ENCODE data around the gene PCOLCE2. TPM values are rescaled to one million over a fixed set of nuclear protein-coding genes. Genes with fewer than 3 reads are reported as not detected.

The PCOLCE2 gene
- total and polyA plus RNA-seq, 2 of the 8 experiments (the other 6 are each of a cell fraction or from before 2014, with no cell fraction given) = 11.1 to 12.6 TPM

DNA sequence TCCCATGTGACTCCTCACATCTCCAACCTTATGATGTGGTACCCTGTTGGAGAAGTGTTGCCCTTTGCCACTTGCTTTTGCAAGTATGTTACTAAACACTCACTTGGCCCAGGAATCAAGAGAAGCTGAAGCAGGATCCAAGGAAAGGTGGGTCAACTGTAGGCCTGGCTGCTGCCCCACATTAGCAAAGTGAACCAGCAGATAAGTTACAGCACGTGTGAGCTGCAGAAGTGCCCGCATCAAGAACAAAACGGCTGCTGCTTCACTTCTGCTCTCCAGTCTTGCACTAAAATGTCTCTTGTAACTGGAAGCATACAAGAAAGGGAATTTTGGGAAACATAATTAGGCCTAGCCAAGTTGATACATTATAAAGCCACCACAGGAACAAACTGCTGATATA, 79.6 kb downstream of the PCOLCE2 start:
- H3K14ac ChIP-seq (ENCODE audit: insufficient read length) = no peak overlapping the region
- H2BK12ac ChIP-seq (ENCODE audit: low read depth, low read length) = no peak overlapping the region
- no peak overlapping the region for H3K4me2 ChIP-seq (ENCODE audit: insufficient read depth in 1 of 2, low read depth in 2 of 2, low read length in 2 of 2)
- H3K27ac ChIP-seq (ENCODE audit: low read depth, low read length) = no peak overlapping the region
- ChIA-PET CTCF (ENCODE audit: partially characterized antibody) (interaction anchor here (1.0 to 2.9 kb wide), 4 partner anchors 9 to 25 kb away, joined by 3 to 21 read pairs (median 4); no protein-coding TSS in a partner anchor), POLR2A (ENCODE audit: partially characterized antibody) (interaction anchor here (1.2 to 1.7 kb wide), 3 partner anchors 9 to 97 kb away, joined by 3 to 4 read pairs (median 3); no protein-coding TSS in a partner anchor)
- no peaks in the 10 kb centered on the region for H4K20me1 ChIP-seq (replicated peaks in 1 of 2; ENCODE audit: control insufficient read depth in 1 of 2, insufficient read depth in 2 of 2, low read length in 2 of 2)
- no peak overlapping the region for H3K4ac ChIP-seq (replicated peaks; ENCODE audit: insufficient read length, low read depth, low read length)
- DNase-seq (ENCODE audit: low read depth in 1 of 2, low spot score in 2 of 2) = no peak
- no peaks in the 10 kb centered on the region for H3K27me3 ChIP-seq (replicated peaks in 1 of 4; ENCODE audit: control insufficient read depth in 3 of 4, extremely low read depth in 1 of 4, insufficient read depth in 3 of 4, low read length in 3 of 4)
- no peak overlapping the region for H4K5ac ChIP-seq (ENCODE audit: insufficient read length, low read depth, low read length)
- H3K23me2 ChIP-seq (ENCODE audit: low read depth, low read length) = no peaks in the 10 kb centered on the region; the same call in 1 of the 2 replicates
- H3K36me3 ChIP-seq (ENCODE audit: control insufficient read depth in 2 of 4, insufficient read depth in 4 of 4, low read length in 3 of 4) = peaks cover 0 to 5% (median 2%) of the 10 kb centered on the region in 4 experiments; a peak in 2 of 8 replicates
- H3K56ac ChIP-seq (replicated peaks; ENCODE audit: insufficient read length, low read depth, low read length) = no peak overlapping the region
- H3K4me1 ChIP-seq (replicated peaks in 1 of 4; ENCODE audit: control insufficient read depth in 3 of 4, insufficient read depth in 4 of 4, low read length in 3 of 4) = no peaks in the 10 kb centered on the region
- H2BK5ac ChIP-seq (ENCODE audit: low read depth, low read length) = no peak overlapping the region
- H2BK120ac ChIP-seq (replicated peaks; ENCODE audit: low read depth, low read length) = no peak overlapping the region
- H2BK15ac ChIP-seq (ENCODE audit: low read length) = no peak overlapping the region
- no peak overlapping the region for H3K18ac ChIP-seq (ENCODE audit: extremely low read depth, low read length)
- H3K23ac ChIP-seq (ENCODE audit: insufficient read length) = no peak overlapping the region
- no peaks in the 10 kb centered on the region for H3K9me3 ChIP-seq (ENCODE audit: insufficient read depth in 2 of 2, low read depth in 1 of 2, low read length in 1 of 2)
- no peaks in the 10 kb centered on the region for H3K79me1 ChIP-seq (ENCODE audit: low read depth, low read length)
- H2AK5ac ChIP-seq (ENCODE audit: low read depth, low read length) = no peak overlapping the region
- H3K4me3 ChIP-seq (ENCODE audit: extremely low read depth in 1 of 4, insufficient read depth in 2 of 4, low read depth in 3 of 4, low read length in 4 of 4) = no peak overlapping the region
- no peak overlapping the region for H2AFZ ChIP-seq (ENCODE audit: low read length)
- H3K79me2 ChIP-seq (ENCODE audit: control insufficient read depth in 1 of 2, insufficient read depth in 2 of 2, low read length in 2 of 2) = no peaks in the 10 kb centered on the region
- H4K8ac ChIP-seq (ENCODE audit: extremely low read depth, insufficient read depth, low read length) = no peak overlapping the region
- FAIRE-seq = no peak
- no peak overlapping the region for H2BK20ac ChIP-seq (ENCODE audit: low read length)
- H4K91ac ChIP-seq (replicated peaks; ENCODE audit: insufficient read length, low read length) = no peak overlapping the region
- no peak overlapping the region for H3K9ac ChIP-seq (replicated peaks in 1 of 4; ENCODE audit: extremely low read depth in 1 of 4, low read depth in 3 of 4, low read length in 3 of 4)
- 92% methylated on average over 3 of the region's 3 CpGs; no CpG with 5 or more reads in 1 of the 2 experiments for WGBS, 2 experiments (ENCODE audit: extremely low coverage in 1 of 2, insufficient coverage in 1 of 2, insufficient read length in 1 of 2, insufficient replicate concordance in 2 of 2, low coverage in 1 of 2, low lambda C conversion rate in 2 of 2, missing lambda C conversion rate in 1 of 2)
- TF ChIP-seq CTBP2 (IDR thresholded peaks at IDR 0.05; ENCODE audit: borderline replicate concordance, insufficient read depth, insufficient read length, low read length) (no peak), SIX5 (IDR thresholded peaks at IDR 0.05; ENCODE audit: low read depth, low read length) (no peak), POLR2A (IDR thresholded peaks at IDR 0.05; ENCODE audit: control extremely low read depth in 1 of 2, low read depth in 2 of 2, low read length in 2 of 2) (no peak), CHD1 (IDR thresholded peaks at IDR 0.05; ENCODE audit: low read depth, low read length) (no peak), SIN3A (conservative IDR thresholded peaks at IDR 0.05 in 1 of 2, IDR thresholded peaks at IDR 0.05 in 1 of 2; ENCODE audit: low read depth in 1 of 2, low read length in 2 of 2) (no peak), PHF8 (conservative IDR thresholded peaks at IDR 0.05; ENCODE audit: low read depth, low read length) (no peak), E2F6 (IDR thresholded peaks at IDR 0.05) (no peak), KDM1A (IDR thresholded peaks at IDR 0.05; ENCODE audit: borderline replicate concordance, low read length) (no peak), NRF1 (IDR thresholded peaks at IDR 0.05; ENCODE audit: low read depth, low read length) (no peak), BCL11A (IDR thresholded peaks at IDR 0.05; ENCODE audit: low read depth in 2 of 2, low read length in 2 of 2) (no peak), YY1 (IDR thresholded peaks at IDR 0.05; ENCODE audit: low read depth, low read length) (no peak), CBX5 (IDR thresholded peaks at IDR 0.05; ENCODE audit: low read depth, low read length) (no peak), FOSL1 (IDR thresholded peaks at IDR 0.05; ENCODE audit: insufficient read depth, low read depth, low read length) (no peak), JUND (IDR thresholded peaks at IDR 0.05; ENCODE audit: low read length) (no peak)

Measured in H1 (cell line).